GM12874 (cell line): ENCODE data around the gene SAC3D1.

Source experiments
- CTCF ChIP-seq: IDR thresholded peaks from 2 replicates; pipeline ENCODE4 v1.5.1; 2011; ENCODE audit warnings: low read depth, mild to moderate bottlenecking, control low read depth, low read length, moderate library complexity; ENCODE audit not compliant: insufficient read depth

The SAC3D1 gene

GRCh38 chr11:65057526-65057925 is 16.5 kb downstream of the SAC3D1 start:
- TF ChIP-seq CTCF: no peak

GRCh38 chr11:65058012-65058411 is 17.0 kb downstream of the SAC3D1 start:
- TF ChIP-seq CTCF: no peak

- no peak for TF ChIP-seq CTCF
Observed at GRCh38 chr11:65058419-65059054, 17.5 kb downstream of the SAC3D1 start, which contains the start of gene NAALADL1. TSS of gene NAALADL1 (minus strand) at chr11:65058553. CDS start at chr11:65058521, 32 bp downstream.

- TF ChIP-seq CTCF: no peak
Observed at GRCh38 chr11:65059523-65059922, 18.5 kb downstream of the SAC3D1 start.

GRCh38 chr11:65059959-65060824 is 19.2 kb downstream of the SAC3D1 start:
- no peak for TF ChIP-seq CTCF

- no peak for TF ChIP-seq CTCF
Observed at GRCh38 chr11:65060913-65061408, 20.0 kb downstream of the SAC3D1 start.

- no peak for TF ChIP-seq CTCF
Observed at GRCh38 chr11:65063532-65063931, 22.5 kb downstream of the SAC3D1 start.
